HEK293T (cell line): ENCODE results near the gene TERF2IP.

ENCODE experiments used
- CTBP1 ChIP-seq: fragments of 450-650 bp; IDR thresholded peaks from 2 replicates; pipeline ENCODE4 v1.6.1; 2016; ENCODE audit warnings: borderline replicate concordance
- ELF4 ChIP-seq: fragments of 450-650 bp; IDR thresholded peaks from 2 replicates; pipeline ENCODE4 v1.6.1; 2017; ENCODE audit warnings: antibody characterized with exemption
- FOXA1 ChIP-seq: fragments of 450-650 bp; IDR thresholded peaks from 2 replicates; pipeline ENCODE4 v1.6.1; 2016; ENCODE audit warnings: mild to moderate bottlenecking
- FOXK2 ChIP-seq: fragments of 450-650 bp; IDR thresholded peaks from 2 replicates; pipeline ENCODE4 v1.6.1; 2016; ENCODE audit warnings: mild to moderate bottlenecking
- FOXM1 ChIP-seq: fragments of 450-650 bp; IDR thresholded peaks from 2 replicates; pipeline ENCODE4 v1.6.1; 2017; ENCODE audit warnings: mild to moderate bottlenecking, borderline replicate concordance
- NFRKB ChIP-seq: fragments of 450-650 bp; IDR thresholded peaks from 2 replicates; pipeline ENCODE4 v1.6.1; 2016; ENCODE audit warnings: mild to moderate bottlenecking, moderate library complexity
- SP1 ChIP-seq: fragments of 450-650 bp; IDR thresholded peaks from 2 replicates; pipeline ENCODE4 v1.6.1; 2017
- TARDBP ChIP-seq: fragments of 450-650 bp; IDR thresholded peaks from 2 replicates; pipeline ENCODE4 v1.6.1; 2016
- TF ChIP-seq, protein P1 (sequence below): fragments of 450-650 bp; IDR thresholded peaks from 2 replicates; pipeline ENCODE4 v1.6.1; 2016

- TF ChIP-seq CTBP1 (no peak), SP1 (no peak), FOXA1 (no peak), FOXM1 (no peak), ELF4 (no peak), TARDBP (no peak), FOXK2 (no peak), NFRKB (no peak)
- TF ChIP-seq, protein P1, sequence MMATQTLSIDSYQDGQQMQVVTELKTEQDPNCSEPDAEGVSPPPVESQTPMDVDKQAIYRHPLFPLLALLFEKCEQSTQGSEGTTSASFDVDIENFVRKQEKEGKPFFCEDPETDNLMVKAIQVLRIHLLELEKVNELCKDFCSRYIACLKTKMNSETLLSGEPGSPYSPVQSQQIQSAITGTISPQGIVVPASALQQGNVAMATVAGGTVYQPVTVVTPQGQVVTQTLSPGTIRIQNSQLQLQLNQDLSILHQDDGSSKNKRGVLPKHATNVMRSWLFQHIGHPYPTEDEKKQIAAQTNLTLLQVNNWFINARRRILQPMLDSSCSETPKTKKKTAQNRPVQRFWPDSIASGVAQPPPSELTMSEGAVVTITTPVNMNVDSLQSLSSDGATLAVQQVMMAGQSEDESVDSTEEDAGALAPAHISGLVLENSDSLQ = no peak
These were observed 39.8 kb downstream of the TERF2IP start for GRCh38 chr16:75687361-75687760.
